ENCODE results near the gene MCCD1.
A peak's percentile ranks its signal among the peaks of the same experiment; 100 is the strongest.

MCCD1 gene

GRCh38 chr6:31541658-31542521 is 13.1 kb downstream of the MCCD1 start, which contains the start of gene DDX39B:
Gene DDX39B (minus strand): TSS chr6:31542003. CDS start chr6:31540532, 1,471 bp downstream.
- peak within 1 kb of the TSS; percentile 88 for H3K4me2 ChIP-seq (ENCODE audit: low read length)

GRCh38 chr6:31543639-31544038 is 14.9 kb downstream of the MCCD1 start:
- H3K36me3 ChIP-seq (replicated peaks; ENCODE audit: low read depth, low read length), result peaks cover 23% of the 10 kb centered on the region
- no peak overlapping the region for H3K4me2 ChIP-seq (ENCODE audit: low read length)
- peaks cover 26% of the 10 kb centered on the region for H4K20me1 ChIP-seq (ENCODE audit: insufficient read depth, low read length)
- H3K4me3 ChIP-seq (ENCODE audit: low read length), result no peak overlapping the region
- no peak overlapping the region for H3K9ac ChIP-seq (ENCODE audit: low read length)
- TF ChIP-seq CTCF (IDR thresholded peaks at IDR 0.05; ENCODE audit: low read depth, low read length) (no peak), EZH2phosphoT487 (IDR thresholded peaks at IDR 0.05; ENCODE audit: low read depth) (no peak)
- H3K79me2 ChIP-seq (ENCODE audit: low read length), result peaks cover 52% of the 10 kb centered on the region
- no peak overlapping the region for H3K27ac ChIP-seq (ENCODE audit: low read length)
- no peak overlapping the region for H2AFZ ChIP-seq (ENCODE audit: low read depth, low read length)
- peaks cover 35% of the 10 kb centered on the region for H3K4me1 ChIP-seq (ENCODE audit: low read length)
- no peaks in the 10 kb centered on the region for H3K9me3 ChIP-seq (ENCODE audit: insufficient read depth, low read length)
- H3K27me3 ChIP-seq (ENCODE audit: low read depth, low read length), result no peaks in the 10 kb centered on the region

More at GRCh38 chr6:31541658-31542521, 13.1 kb downstream of the MCCD1 start, which contains the start of gene DDX39B:
- Histone ChIP-seq H3K9ac (ENCODE audit: low read length) (peak within 1 kb of the TSS; percentile 96), H3K27me3 (ENCODE audit: low read depth, low read length) (no peaks in the 10 kb centered on the region), H3K36me3 (replicated peaks; ENCODE audit: low read depth, low read length) (peaks cover 26% of the 10 kb centered on the region), H3K27ac (ENCODE audit: low read length) (peak within 1 kb of the TSS; percentile 85), H3K4me1 (ENCODE audit: low read length) (peaks cover 27% of the 10 kb centered on the region), H3K4me3 (ENCODE audit: low read length) (peak within 1 kb of the TSS; percentile 98), H2AFZ (ENCODE audit: low read depth, low read length) (peak within 1 kb of the TSS; percentile 68; the same call in 1 of the 2 replicates), H3K79me2 (ENCODE audit: low read length) (peaks cover 58% of the 10 kb centered on the region), H4K20me1 (ENCODE audit: insufficient read depth, low read length) (peaks cover 33% of the 10 kb centered on the region), H3K9me3 (ENCODE audit: insufficient read depth, low read length) (no peaks in the 10 kb centered on the region)
- TF ChIP-seq EZH2phosphoT487 (IDR thresholded peaks at IDR 0.05; ENCODE audit: low read depth), result no peak
- no peak for TF ChIP-seq CTCF (IDR thresholded peaks at IDR 0.05; ENCODE audit: low read depth, low read length)

- H4K20me1 ChIP-seq (ENCODE audit: insufficient read depth, low read length), result peaks cover 16% of the 10 kb centered on the region
- TF ChIP-seq CTCF (IDR thresholded peaks at IDR 0.05; ENCODE audit: low read depth, low read length), result no peak
- no peak for TF ChIP-seq EZH2phosphoT487 (IDR thresholded peaks at IDR 0.05; ENCODE audit: low read depth)
- H3K79me2 ChIP-seq (ENCODE audit: low read length), result peaks cover 42% of the 10 kb centered on the region
- H3K4me1 ChIP-seq (ENCODE audit: low read length), result peaks cover 27% of the 10 kb centered on the region
- no peak overlapping the region for H3K4me2 ChIP-seq (ENCODE audit: low read length)
- H3K9me3 ChIP-seq (ENCODE audit: insufficient read depth, low read length), result no peaks in the 10 kb centered on the region
- H3K36me3 ChIP-seq (replicated peaks; ENCODE audit: low read depth, low read length), result peaks cover 17% of the 10 kb centered on the region
- H3K27ac ChIP-seq (ENCODE audit: low read length), result no peak overlapping the region
- no peak overlapping the region for H3K4me3 ChIP-seq (ENCODE audit: low read length)
- no peaks in the 10 kb centered on the region for H3K27me3 ChIP-seq (ENCODE audit: low read depth, low read length)
- H3K9ac ChIP-seq (ENCODE audit: low read length), result no peak overlapping the region
- no peak overlapping the region for H2AFZ ChIP-seq (ENCODE audit: low read depth, low read length)
Observed at GRCh38 chr6:31544676-31545075, 15.9 kb downstream of the MCCD1 start.

- H3K4me1 ChIP-seq (ENCODE audit: low read length), result peaks cover 24% of the 10 kb centered on the region
Observed at GRCh38 chr6:31545291-31545690, 16.5 kb downstream of the MCCD1 start.

More at GRCh38 chr6:31545291-31545690, 16.5 kb downstream of the MCCD1 start:
- no peaks in the 10 kb centered on the region for H3K27me3 ChIP-seq (ENCODE audit: low read depth, low read length)
- no peaks in the 10 kb centered on the region for H3K9me3 ChIP-seq (ENCODE audit: insufficient read depth, low read length)
- no peak overlapping the region for H3K4me3 ChIP-seq (ENCODE audit: low read length)
- H3K9ac ChIP-seq (ENCODE audit: low read length), result no peak overlapping the region
- H4K20me1 ChIP-seq (ENCODE audit: insufficient read depth, low read length), result peaks cover 10% of the 10 kb centered on the region
- H2AFZ ChIP-seq (ENCODE audit: low read depth, low read length), result no peak overlapping the region
- no peak overlapping the region for H3K4me2 ChIP-seq (ENCODE audit: low read length)
- peaks cover 11% of the 10 kb centered on the region for H3K36me3 ChIP-seq (replicated peaks; ENCODE audit: low read depth, low read length)
- TF ChIP-seq EZH2phosphoT487 (IDR thresholded peaks at IDR 0.05; ENCODE audit: low read depth) (no peak), CTCF (IDR thresholded peaks at IDR 0.05; ENCODE audit: low read depth, low read length) (no peak)
- no peak overlapping the region for H3K27ac ChIP-seq (ENCODE audit: low read length)
- H3K79me2 ChIP-seq (ENCODE audit: low read length), result peaks cover 36% of the 10 kb centered on the region
